HepG2 (cell line): Measurements from ENCODE around the gene EXO1. TPM values are rescaled to one million over a fixed set of nuclear protein-coding genes. Genes with fewer than 3 reads are reported as not detected.
A peak's percentile ranks its signal among the peaks of the same experiment; 100 is the strongest.

Experiments
- ATAC-seq: fragments of 200-7000 bp; cut with Tn5 transposase; 3 replicates; pipeline ENCODE4 v1.9.1; 2020; ENCODE audit warnings: mild to moderate bottlenecking, moderate library complexity
- BruUV-seq: library from RNA; stranded (reverse); fragments of 400-500 nt; replicated peaks from 2 replicates; lab custom pipeline; 2021; lab: Mats Ljungman, UMichigan
- CTCF ChIA-PET: fragments of 300-600 bp; formaldehyde crosslinking; extraction: SDS; loops from one replicate; lab custom pipeline; 2021; ENCODE audit warnings: low total read pairs, inconsistent platforms, low intra/inter-chr PET ratio; lab: Yijun Ruan, JAX
- POLR2A ChIA-PET: fragments of 350-600 bp; sonication (Branson Sonifier 250); formaldehyde crosslinking; loops from one replicate; lab custom pipeline; 2020; ENCODE audit warnings: antibody characterized with exemption, inconsistent platforms; lab: Yijun Ruan, JAX
- DNase-seq: peaks from one replicate; pipeline ENCODE4 v3.0.0-alpha.2; 2015; ENCODE audit warnings: low spot score
- FAIRE-seq: peaks from 3 replicates; lab custom pipeline; 2011; peaks lifted over from hg19 to GRCh38; lab: Jason Lieb, UNC
- H2AFZ ChIP-seq: one replicate; pipeline ENCODE4 v1.6.1; 2011; ENCODE audit warnings: low read length, inconsistent platforms
- H3K27ac ChIP-seq: fragments of 300-600 bp; 3 replicates; pipeline ENCODE4 v1.8.0; 2011; ENCODE audit warnings: mixed run types, mild to moderate bottlenecking, mixed read lengths, low read length, inconsistent platforms; ENCODE audit not compliant: insufficient read depth; ENCODE audit errors: extremely low read length
- H3K27me3 ChIP-seq, 2 experiments: fragments of 200-600 bp in 1 of 2; 2 replicates in 1 of 2; 3 replicates in 1 of 2; pipeline versions ENCODE4 v1.6.0 to v1.8.0; 2011; ENCODE audit warnings: low read length in 2 of 2, mild to moderate bottlenecking in 2 of 2, moderate library complexity in 2 of 2, inconsistent platforms in 1 of 2; ENCODE audit not compliant: insufficient read depth in 2 of 2, control insufficient read depth in 1 of 2
- H3K36me3 ChIP-seq, 2 experiments: fragments of 200-600 bp in 1 of 2; replicated peaks in 1 of 2; 2 replicates in 1 of 2; 3 replicates in 1 of 2; pipeline versions ENCODE4 v1.5.1 to v1.8.0; 2011; ENCODE audit warnings: low read length in 2 of 2, inconsistent platforms in 1 of 2; ENCODE audit not compliant: insufficient read depth in 2 of 2, control insufficient read depth in 1 of 2
- H3K4me1 ChIP-seq: 2 replicates; pipeline ENCODE4 v1.5.1; 2012; ENCODE audit warnings: low read length, inconsistent platforms; ENCODE audit not compliant: insufficient read depth
- H3K4me2 ChIP-seq: 2 replicates; pipeline ENCODE4 v1.6.0; 2011; ENCODE audit warnings: low read depth, low read length, inconsistent platforms
- H3K4me3 ChIP-seq, 3 experiments: fragments of 200-600 bp in 1 of 3; sonication (generic), shearing (Covaris generic) in 1 of 3; replicated peaks in 1 of 3; 2 replicates each; pipeline ENCODE4 v1.5.1; 2011 to 2016; ENCODE audit warnings: low read length in 3 of 3, inconsistent platforms in 2 of 3, low read depth in 2 of 3, mild to moderate bottlenecking in 2 of 3, control low read depth in 1 of 3, mixed read lengths in 1 of 3; ENCODE audit not compliant: insufficient read depth in 1 of 3
- H3K79me2 ChIP-seq: one replicate; pipeline ENCODE4 v1.6.1; 2011; ENCODE audit warnings: low read length, inconsistent platforms; ENCODE audit not compliant: insufficient read depth
- H3K9ac ChIP-seq: 2 replicates; pipeline ENCODE4 v1.6.0; 2011; ENCODE audit warnings: mild to moderate bottlenecking, low read depth, low read length, inconsistent platforms; ENCODE audit not compliant: insufficient read depth
- H3K9me3 ChIP-seq: 2 replicates; pipeline ENCODE4 v1.5.1; 2012; ENCODE audit warnings: mild to moderate bottlenecking, low read length
- H4K20me1 ChIP-seq: 2 replicates; pipeline ENCODE4 v1.6.0; 2011; ENCODE audit warnings: inconsistent platforms, mild to moderate bottlenecking, low read length, moderate library complexity; ENCODE audit not compliant: insufficient read depth
- CBFB ChIP-seq: sonication (generic); formaldehyde crosslinking; IDR thresholded peaks from 2 replicates; pipeline ENCODE4 v1.4.0; 2020; ENCODE audit warnings: missing genetic modification reagents
- FOXA3 ChIP-seq: IDR thresholded peaks from 2 replicates; pipeline ENCODE4 v1.6.1; 2016; ENCODE audit warnings: missing genetic modification reagents, missing compliant biosample characterization
- FOXP1 ChIP-seq, 2 experiments: fragments of 450-650 bp in 1 of 2; IDR thresholded peaks; 2 replicates each; pipeline ENCODE4 v1.6.1; 2017 to 2018; ENCODE audit warnings: antibody characterized with exemption in 1 of 2
- KDM5B ChIP-seq: sonication (generic); formaldehyde crosslinking; IDR thresholded peaks from 2 replicates; pipeline ENCODE4 v1.4.0; 2020; ENCODE audit warnings: missing genetic modification reagents, mild to moderate bottlenecking, borderline replicate concordance
- POLR2AphosphoS2 ChIP-seq: IDR thresholded peaks from 2 replicates; pipeline ENCODE4 v1.6.1; 2011; ENCODE audit warnings: low read depth, low read length, improper control_type of control experiment
- SMARCC2 ChIP-seq: fragments of 450-650 bp; IDR thresholded peaks from 2 replicates; pipeline ENCODE4 v1.6.1; 2017; ENCODE audit warnings: antibody characterized with exemption, mild to moderate bottlenecking
- in situ Hi-C: cut with HindIII; loops from 2 replicates; pipeline ENCODE4 v1.10.0; 2017; ENCODE audit warnings: low pct_unique_long_range_greater_than_20kb; ENCODE audit not compliant: extremely low pct_ligation_motif_present
- intact Hi-C: fragments of 100-400 bp; cut with micrococcal nuclease; formaldehyde crosslinking; loops from one replicate; pipeline ENCODE4 v1.10.0; 2022; ENCODE audit not compliant: unreplicated experiment
- polyA plus RNA-seq, 8 experiments: library from polyadenylated mRNA; depleted of rRNA in 3 of 8; stranded (reverse) in 7 of 8; unstranded in 1 of 8; fragments of >200 nt; fragmentation: Illumina TruSeq in 4 of 8; extraction: Trizol in 4 of 8; gene quantifications; 2 replicates each; pipeline versions ENCODE4 v1.2.1 to v1.2.3, GENCODE V29; 2011 to 2016; ENCODE audit warnings: low read depth in 4 of 8, missing spikeins in 1 of 8, mixed read lengths in 1 of 8; ENCODE audit not compliant: insufficient read depth in 1 of 8
- total RNA-seq, 5 experiments: library from RNA; depleted of rRNA; stranded (reverse); fragments of >200 nt; fragmentation: Illumina TruSeq; extraction: Trizol; gene quantifications; 2 replicates each; pipeline ENCODE4 v1.2.3, GENCODE V29; 2016; ENCODE audit warnings: low read depth in 1 of 5
- TF ChIP-seq, protein P1 (sequence below): sonication (generic); formaldehyde crosslinking; IDR thresholded peaks from 2 replicates; pipeline ENCODE4 v1.4.0; 2020; ENCODE audit warnings: missing genetic modification reagents
- TF ChIP-seq, protein P2 (sequence below), 2 experiments: sonication (generic) in 1 of 2; formaldehyde crosslinking in 1 of 2; IDR thresholded peaks; 2 replicates each; pipeline versions ENCODE4 v1.4.0 to v1.6.1; 2016 to 2020; ENCODE audit warnings: borderline replicate concordance in 1 of 2, low read depth in 1 of 2, mild to moderate bottlenecking in 1 of 2, missing genetic modification reagents in 1 of 2

The EXO1 gene
- total and polyA plus RNA-seq, 2 of the 13 experiments (the other 11 are each of a cell fraction or from before 2014, with no cell fraction given): 3.2 to 26.1 TPM

DNA sequence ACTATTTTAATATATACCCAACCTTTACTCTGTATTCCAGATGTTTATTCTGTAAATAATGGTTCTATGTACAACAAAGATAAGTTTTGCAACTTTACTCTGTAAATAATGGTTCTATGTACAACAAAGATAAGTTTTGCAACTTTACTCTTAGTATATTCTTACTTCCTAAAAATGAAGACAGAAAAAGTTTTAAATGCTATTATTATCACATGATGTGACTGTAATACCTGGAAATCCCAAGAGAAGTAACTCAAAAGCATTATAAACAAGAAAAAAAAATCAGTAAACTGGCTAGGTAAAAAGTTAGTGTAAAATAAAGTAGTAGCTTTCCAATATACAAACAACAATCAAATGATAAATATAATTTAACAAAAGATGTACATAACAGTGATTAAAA is 18.5 kb upstream of the EXO1 start:
- Histone ChIP-seq H3K4me2 (no peak overlapping the region), H3K79me2 (no peaks in the 10 kb centered on the region), H3K9me3 (no peaks in the 10 kb centered on the region), H3K4me1 (no peaks in the 10 kb centered on the region), H2AFZ (no peak overlapping the region), H4K20me1 (no peaks in the 10 kb centered on the region), H3K27ac (no peak overlapping the region), H3K27me3 (no peaks in the 10 kb centered on the region; a peak in 1 of 5 replicates), H3K36me3 (no peaks in the 10 kb centered on the region), H3K9ac (no peak overlapping the region), H3K4me3 (no peak overlapping the region)
- ATAC-seq (no peak), DNase-seq (no peak), FAIRE-seq (no peak)
- BruUV-seq: no TSS peak
- ChIA-PET POLR2A (no interaction called here), CTCF (no interaction called here)
- in situ Hi-C loops (no loop called here), intact Hi-C loops (no loop called here)
- TF ChIP-seq, protein P1, sequence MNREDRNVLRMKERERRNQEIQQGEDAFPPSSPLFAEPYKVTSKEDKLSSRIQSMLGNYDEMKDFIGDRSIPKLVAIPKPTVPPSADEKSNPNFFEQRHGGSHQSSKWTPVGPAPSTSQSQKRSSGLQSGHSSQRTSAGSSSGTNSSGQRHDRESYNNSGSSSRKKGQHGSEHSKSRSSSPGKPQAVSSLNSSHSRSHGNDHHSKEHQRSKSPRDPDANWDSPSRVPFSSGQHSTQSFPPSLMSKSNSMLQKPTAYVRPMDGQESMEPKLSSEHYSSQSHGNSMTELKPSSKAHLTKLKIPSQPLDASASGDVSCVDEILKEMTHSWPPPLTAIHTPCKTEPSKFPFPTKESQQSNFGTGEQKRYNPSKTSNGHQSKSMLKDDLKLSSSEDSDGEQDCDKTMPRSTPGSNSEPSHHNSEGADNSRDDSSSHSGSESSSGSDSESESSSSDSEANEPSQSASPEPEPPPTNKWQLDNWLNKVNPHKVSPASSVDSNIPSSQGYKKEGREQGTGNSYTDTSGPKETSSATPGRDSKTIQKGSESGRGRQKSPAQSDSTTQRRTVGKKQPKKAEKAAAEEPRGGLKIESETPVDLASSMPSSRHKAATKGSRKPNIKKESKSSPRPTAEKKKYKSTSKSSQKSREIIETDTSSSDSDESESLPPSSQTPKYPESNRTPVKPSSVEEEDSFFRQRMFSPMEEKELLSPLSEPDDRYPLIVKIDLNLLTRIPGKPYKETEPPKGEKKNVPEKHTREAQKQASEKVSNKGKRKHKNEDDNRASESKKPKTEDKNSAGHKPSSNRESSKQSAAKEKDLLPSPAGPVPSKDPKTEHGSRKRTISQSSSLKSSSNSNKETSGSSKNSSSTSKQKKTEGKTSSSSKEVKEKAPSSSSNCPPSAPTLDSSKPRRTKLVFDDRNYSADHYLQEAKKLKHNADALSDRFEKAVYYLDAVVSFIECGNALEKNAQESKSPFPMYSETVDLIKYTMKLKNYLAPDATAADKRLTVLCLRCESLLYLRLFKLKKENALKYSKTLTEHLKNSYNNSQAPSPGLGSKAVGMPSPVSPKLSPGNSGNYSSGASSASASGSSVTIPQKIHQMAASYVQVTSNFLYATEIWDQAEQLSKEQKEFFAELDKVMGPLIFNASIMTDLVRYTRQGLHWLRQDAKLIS (CRISPR knock-in tag): no peak
- TF ChIP-seq KDM5B (CRISPR knock-in tag): no peak
- no peak for TF ChIP-seq SMARCC2
- TF ChIP-seq FOXP1 (IDR thresholded peaks at IDR 0.05): no peak
- 0 out of 2 replicates have a peak, but pooled peaks have one; percentile 24 for TF ChIP-seq FOXP1 (CRISPR knock-in tag; IDR thresholded peaks at IDR 0.05)
- no peak for TF ChIP-seq POLR2AphosphoS2
- TF ChIP-seq FOXA3: peak; percentile 41; the same call in 1 of the 2 replicates
- TF ChIP-seq CBFB (CRISPR knock-in tag): no peak
- TF ChIP-seq, protein P2, sequence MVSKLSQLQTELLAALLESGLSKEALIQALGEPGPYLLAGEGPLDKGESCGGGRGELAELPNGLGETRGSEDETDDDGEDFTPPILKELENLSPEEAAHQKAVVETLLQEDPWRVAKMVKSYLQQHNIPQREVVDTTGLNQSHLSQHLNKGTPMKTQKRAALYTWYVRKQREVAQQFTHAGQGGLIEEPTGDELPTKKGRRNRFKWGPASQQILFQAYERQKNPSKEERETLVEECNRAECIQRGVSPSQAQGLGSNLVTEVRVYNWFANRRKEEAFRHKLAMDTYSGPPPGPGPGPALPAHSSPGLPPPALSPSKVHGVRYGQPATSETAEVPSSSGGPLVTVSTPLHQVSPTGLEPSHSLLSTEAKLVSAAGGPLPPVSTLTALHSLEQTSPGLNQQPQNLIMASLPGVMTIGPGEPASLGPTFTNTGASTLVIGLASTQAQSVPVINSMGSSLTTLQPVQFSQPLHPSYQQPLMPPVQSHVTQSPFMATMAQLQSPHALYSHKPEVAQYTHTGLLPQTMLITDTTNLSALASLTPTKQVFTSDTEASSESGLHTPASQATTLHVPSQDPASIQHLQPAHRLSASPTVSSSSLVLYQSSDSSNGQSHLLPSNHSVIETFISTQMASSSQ (IDR thresholded peaks at IDR 0.05; ENCODE audit: low read depth): no peak
- TF ChIP-seq, protein P2 (CRISPR knock-in tag; IDR thresholded peaks at IDR 0.05; ENCODE audit: borderline replicate concordance): no peak
